GM18498 (cell line): ENCODE data around the gene KLHL25.

Source experiments
- ATAC-seq: cut with Tn5 transposase; IDR thresholded peaks from one replicate; pipeline ENCODE4 v1.9.1; 2021; ENCODE audit warnings: mild to moderate bottlenecking, moderate library complexity; ENCODE audit not compliant: unreplicated experiment

KLHL25 gene

GRCh38 chr15:85748729-85749128 is 46.0 kb downstream of the KLHL25 start:
- ATAC-seq: no peak

GRCh38 chr15:85748176-85748575 is 46.5 kb downstream of the KLHL25 start:
- ATAC-seq: no peak

DNA sequence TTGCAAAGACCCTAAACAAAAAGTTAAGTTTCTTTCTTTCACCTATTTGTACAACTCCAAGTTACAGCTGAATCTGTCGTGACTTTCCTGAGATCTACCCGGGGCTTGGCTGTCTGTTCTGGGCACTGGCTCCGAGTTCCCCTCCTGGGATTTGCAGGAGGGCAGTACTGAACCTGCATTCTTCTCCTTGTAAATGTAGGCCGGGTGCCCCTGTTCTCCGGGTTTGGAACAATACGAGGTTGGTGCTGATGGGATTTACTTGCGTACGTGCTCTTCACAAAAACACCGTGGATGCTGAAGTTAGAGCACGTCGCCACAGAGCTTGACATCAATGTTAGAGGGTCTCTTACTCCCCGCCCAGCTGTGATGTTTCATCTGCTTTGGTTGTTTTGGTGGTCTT is 48.1 kb downstream of the KLHL25 start:
- no peak for ATAC-seq

- ATAC-seq: no peak
Measured at GRCh38 chr15:85745525-85746150, 49.1 kb downstream of the KLHL25 start.

GRCh38 chr15:85745023-85745422 is 49.7 kb downstream of the KLHL25 start:
- no peak for ATAC-seq

DNA sequence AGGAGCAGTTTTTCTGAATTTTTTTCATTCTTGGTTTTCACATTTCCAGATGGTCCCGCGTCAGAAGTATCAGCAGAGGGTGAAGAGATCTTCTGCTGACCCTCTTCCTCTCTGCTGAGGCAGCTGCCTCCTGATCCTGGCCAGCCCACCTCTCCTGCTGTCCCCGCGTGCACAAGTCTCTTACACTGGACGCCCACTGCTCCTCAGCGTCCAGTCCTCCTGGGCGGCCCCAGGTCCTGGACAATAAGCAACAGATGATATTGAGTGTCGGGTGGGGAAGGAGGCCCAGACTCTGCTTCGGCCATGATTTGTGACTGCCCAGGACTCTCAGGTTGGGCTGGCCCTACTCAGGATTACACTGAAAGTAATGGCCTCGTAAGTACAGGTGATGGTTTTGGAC is 50.1 kb downstream of the KLHL25 start:
- no peak for ATAC-seq

DNA sequence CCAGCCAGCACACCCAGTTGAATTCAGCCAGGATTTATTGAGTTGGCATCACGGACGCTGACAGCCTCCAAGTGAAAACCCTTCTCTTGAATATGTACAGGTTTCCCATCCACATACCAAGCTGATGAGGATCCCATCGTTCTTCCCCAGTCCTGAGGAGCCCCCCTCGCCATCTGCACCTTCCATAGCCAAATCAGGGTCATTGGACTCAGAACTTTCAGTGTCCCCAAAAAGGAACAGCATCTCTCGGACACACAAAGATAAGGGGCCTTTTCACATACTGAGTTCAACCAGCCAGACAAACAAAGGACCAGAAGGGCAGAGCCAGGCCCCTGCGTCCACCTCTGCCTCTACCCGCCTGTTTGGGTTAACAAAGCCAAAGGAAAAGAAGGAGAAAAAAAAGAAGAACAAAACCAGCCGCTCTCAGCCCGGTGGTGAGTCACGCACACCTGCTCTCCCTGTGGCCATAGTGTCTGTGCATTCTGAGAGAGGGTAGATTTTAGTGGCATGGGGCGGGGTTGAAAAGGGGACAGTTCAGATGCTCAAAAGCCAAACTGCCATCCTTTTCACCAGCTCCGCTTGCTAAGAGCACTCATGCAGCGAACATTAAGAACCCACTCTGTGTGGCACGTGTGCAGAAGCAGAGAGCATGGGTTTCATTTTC is 51.2 kb downstream of the KLHL25 start:
- ATAC-seq: no peak

- no peak for ATAC-seq
Measured at GRCh38 chr15:85742186-85742821, 52.4 kb downstream of the KLHL25 start.

DNA sequence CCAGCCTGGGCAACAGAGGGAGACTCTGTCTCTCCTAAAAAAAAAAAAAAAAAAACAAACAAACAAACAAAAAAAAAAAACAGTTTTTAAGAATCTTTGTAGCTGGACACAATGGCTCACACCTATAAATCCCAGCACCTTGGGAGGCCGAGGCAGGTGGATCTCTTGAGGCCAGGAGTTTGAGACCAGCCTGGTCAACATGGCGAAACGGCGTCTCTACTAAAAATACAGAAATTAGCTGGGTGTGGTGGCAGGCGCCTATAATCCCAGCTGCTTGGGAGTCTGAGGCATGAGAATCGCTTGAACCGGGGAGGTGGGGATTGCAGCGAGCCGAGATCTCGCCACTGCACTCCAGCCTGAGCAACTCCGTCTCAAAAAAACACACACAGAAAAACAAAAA is 53.1 kb downstream of the KLHL25 start:
- ATAC-seq: no peak

DNA sequence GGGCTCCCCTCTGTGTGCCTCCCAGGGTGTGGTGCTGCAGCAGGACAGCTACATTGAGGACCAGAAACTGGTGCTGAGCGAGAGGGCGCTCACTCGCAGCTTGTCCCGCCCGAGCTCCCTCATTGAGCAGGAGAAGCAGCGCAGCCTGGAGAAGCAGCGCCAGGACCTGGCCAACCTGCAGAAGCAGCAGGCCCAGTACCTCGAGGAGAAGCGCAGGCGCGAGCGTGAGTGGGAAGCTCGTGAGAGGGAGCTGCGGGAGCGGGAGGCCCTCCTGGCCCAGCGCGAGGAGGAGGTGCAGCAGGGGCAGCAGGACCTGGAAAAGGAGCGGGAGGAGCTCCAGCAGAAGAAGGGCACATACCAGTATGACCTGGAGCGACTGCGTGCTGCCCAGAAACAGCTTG is 53.7 kb downstream of the KLHL25 start:
- no peak for ATAC-seq

DNA sequence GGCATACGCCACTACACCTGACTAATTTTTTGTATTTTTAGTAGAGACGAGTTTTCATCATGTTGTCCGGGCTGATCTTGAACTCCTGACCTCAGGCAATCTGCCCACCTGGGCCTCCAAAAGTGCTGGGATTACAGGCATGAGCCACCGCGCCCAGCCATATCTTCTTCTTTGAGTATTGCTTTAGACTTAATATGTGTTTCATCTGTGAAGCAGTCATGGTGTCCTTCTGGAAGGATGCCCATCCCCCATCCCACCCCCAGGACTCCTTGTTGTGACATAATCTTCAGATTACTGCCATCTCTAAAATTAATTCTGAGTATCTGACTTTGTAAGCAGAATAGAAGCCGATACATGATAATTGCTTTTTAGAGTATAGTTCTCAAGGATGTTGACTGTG is 57.7 kb downstream of the KLHL25 start:
- no peak for ATAC-seq

- ATAC-seq: no peak
Measured at GRCh38 chr15:85733416-85733815, 61.3 kb downstream of the KLHL25 start.

DNA sequence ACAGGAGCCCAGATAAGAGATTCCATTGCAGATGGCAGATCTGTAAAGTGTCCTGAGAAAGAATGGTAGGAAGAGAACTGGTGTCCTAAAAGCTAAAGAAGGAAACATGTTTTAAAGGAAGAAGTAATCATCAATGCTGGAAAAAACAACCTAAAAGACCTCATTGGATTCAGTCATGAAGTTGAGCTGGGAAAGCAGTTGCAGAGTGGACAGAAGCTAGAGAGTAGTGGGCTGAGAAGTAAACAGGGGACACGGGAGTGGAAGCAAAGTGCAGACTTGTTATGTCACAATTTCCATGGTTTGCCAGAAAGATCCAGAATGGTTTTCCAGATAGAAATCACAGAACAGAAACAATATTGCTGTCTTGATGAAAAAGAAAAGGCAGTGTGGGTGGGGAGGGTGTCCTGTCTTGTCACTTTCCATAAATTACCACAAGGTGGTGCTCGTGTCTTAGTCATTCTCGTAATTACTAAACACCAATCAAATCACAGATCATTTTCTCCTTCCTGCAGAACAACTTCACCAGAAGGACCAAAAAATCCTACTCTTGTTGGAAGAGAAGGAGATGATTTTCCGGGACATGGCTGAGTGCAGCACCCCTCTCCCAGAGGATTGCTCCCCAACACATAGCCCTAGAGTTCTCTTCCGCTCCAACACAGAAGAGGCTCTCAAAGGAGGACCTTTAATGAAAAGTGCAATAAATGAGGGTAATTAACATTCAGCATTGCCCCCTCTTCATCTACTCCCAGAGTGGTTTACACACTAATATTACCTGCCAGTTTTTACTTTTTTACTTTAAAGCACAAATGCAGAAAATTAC is 64.5 kb downstream of the KLHL25 start:
- peak; percentile 70 for ATAC-seq

- no peak for ATAC-seq
Measured at GRCh38 chr15:85727068-85727467, 67.7 kb downstream of the KLHL25 start.

GRCh38 chr15:85726454-85726853 is 68.3 kb downstream of the KLHL25 start:
- ATAC-seq: no peak

GRCh38 chr15:85725564-85725963 is 69.2 kb downstream of the KLHL25 start:
- ATAC-seq: no peak

- ATAC-seq: no peak
Measured at GRCh38 chr15:85725019-85725418, 69.7 kb downstream of the KLHL25 start.

DNA sequence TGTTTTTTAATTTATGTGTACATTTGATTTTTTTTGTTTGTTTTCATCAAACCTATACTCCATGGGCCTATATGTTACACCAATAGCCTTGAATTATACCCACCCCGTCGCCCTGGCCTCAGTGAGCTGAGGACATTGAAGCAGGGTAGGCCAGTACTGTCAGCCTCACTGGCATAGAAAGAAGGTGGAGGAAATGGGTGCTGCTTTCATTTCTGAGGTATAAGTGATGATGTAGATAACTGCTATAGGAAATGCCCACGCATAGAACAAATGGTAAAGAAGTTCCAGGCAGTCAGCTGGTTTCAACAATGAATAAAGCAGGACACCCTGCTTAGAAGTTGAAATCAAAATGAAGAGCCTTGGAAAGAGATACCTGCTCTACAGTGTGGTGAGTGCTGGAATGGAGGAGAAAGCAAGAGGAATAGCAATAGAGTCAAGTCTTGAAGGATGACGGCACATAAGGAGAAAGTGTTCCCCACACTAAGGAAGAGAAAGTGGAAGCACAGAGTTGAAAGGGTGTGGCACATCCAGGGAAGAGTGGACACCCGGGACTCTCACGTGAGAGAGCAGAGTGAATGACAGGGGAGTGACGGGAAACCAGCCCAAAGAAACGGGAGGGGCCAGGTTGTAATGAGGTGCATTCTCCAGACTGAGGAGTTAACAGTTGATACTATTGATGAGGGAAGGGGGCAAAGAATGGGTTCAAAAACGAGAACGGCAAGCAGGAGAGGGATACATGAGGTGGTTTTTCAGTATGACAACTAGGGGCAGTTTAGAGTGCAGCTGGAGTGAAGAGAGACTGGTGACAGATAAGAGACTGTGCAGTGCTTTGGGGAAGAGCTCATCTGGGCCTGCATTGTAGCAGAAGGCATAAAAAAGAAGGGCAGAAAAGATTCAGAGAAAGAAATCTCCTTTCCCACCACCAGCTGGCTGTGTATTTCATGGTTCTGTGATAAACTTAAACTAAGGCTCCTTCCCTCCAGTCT is 70.5 kb downstream of the KLHL25 start:
- ATAC-seq: no peak

DNA sequence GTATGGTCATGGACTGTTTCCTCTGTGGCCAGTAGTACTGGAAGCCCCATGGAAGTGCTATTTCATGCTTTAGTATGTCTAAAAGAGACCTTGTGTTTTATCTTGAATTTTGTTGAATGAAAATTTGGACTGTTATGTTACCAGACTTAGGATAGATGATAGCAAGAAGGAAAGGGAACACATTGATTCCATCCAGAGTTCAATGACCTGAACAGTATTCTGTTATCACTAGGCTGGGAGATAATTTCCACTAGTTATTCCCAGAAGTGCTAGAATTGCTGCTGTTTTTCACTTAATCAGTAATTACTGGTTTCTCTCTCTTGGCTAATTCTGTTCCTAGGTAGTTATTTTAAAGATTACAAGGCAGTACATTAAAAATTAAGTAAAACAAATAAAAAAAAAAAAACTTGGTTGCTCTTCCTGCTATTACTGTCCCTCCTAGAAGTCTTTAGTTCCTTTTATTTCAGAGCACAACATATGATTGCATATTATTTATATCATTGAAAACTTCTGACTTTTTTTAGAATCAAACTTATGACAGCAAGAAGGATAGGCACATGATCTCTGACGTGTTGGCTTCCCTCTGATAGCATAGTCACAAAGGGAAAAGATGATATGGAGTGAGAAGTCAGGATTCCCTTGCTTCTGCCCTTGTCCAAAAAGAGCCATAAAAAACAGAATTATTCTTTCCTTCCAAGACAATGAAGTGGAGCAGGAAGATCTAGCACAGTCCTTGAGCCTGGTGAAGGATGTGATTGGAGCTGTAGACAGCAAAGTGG is 72.2 kb downstream of the KLHL25 start:
- ATAC-seq: no peak

- ATAC-seq: no peak
Measured at GRCh38 chr15:85718981-85719380, 75.7 kb downstream of the KLHL25 start.
